Trophoblast cell (in vitro differentiated cells and primary cell): ENCODE measurements around the gene SEMA7A.
A peak's percentile ranks its signal among the peaks of the same experiment; 100 is the strongest.

ENCODE experiments used
- DNase-seq, 2 donors: peaks; one replicate each; pipeline ENCODE4 v3.0.0-alpha.2; 2016
- H2AFZ ChIP-seq: 2 replicates; pipeline ENCODE4 v1.6.1; 2013; ENCODE audit warnings: low read length, moderate library complexity, mild to moderate bottlenecking; ENCODE audit not compliant: insufficient read depth, poor library complexity
- H2AK5ac ChIP-seq: 2 replicates; pipeline ENCODE4 v1.6.1; 2013; ENCODE audit warnings: mild to moderate bottlenecking, low read length
- H2BK120ac ChIP-seq: 2 replicates; pipeline ENCODE4 v1.6.1; 2013; ENCODE audit warnings: low read length, mild to moderate bottlenecking, moderate library complexity; ENCODE audit not compliant: insufficient read depth, poor library complexity
- H2BK12ac ChIP-seq: 2 replicates; pipeline ENCODE4 v1.6.1; 2013; ENCODE audit warnings: mild to moderate bottlenecking, low read length, moderate library complexity
- H2BK5ac ChIP-seq: 2 replicates; pipeline ENCODE4 v1.6.1; 2013; ENCODE audit warnings: low read length, low read depth, moderate library complexity, mild to moderate bottlenecking; ENCODE audit not compliant: poor library complexity
- H3K14ac ChIP-seq: 2 replicates; pipeline ENCODE4 v1.6.1; 2013; ENCODE audit warnings: mild to moderate bottlenecking, low read length
- H3K18ac ChIP-seq: 2 replicates; pipeline ENCODE4 v1.6.1; 2013; ENCODE audit warnings: mild to moderate bottlenecking, low read length
- H3K23ac ChIP-seq: 2 replicates; pipeline ENCODE4 v1.6.1; 2013; ENCODE audit warnings: low read length
- H3K27ac ChIP-seq: 2 replicates; pipeline ENCODE4 v1.5.1; 2013; ENCODE audit warnings: low read depth, mild to moderate bottlenecking, inconsistent platforms, low read length, moderate library complexity
- H3K27me3 ChIP-seq: 2 replicates; pipeline ENCODE4 v1.6.1; 2013; ENCODE audit warnings: inconsistent platforms, mild to moderate bottlenecking, low read length, moderate library complexity; ENCODE audit not compliant: insufficient read depth
- H3K36me3 ChIP-seq, 2 experiments: 1 replicate in 1 of 2; 2 replicates in 1 of 2; pipeline ENCODE4 v1.6.1; 2013; ENCODE audit warnings: low read length in 2 of 2, mild to moderate bottlenecking in 2 of 2, moderate library complexity in 1 of 2; ENCODE audit not compliant: insufficient read depth in 2 of 2, control insufficient read depth in 1 of 2
- H3K4ac ChIP-seq: 2 replicates; pipeline ENCODE4 v1.6.1; 2013; ENCODE audit warnings: low read depth, mild to moderate bottlenecking, low read length, moderate library complexity
- H3K4me1 ChIP-seq, 2 experiments: 1 replicate in 1 of 2; 2 replicates in 1 of 2; pipeline ENCODE4 v1.6.1; 2013; ENCODE audit warnings: low read length in 2 of 2, mild to moderate bottlenecking in 2 of 2, moderate library complexity in 1 of 2; ENCODE audit not compliant: insufficient read depth in 2 of 2, control insufficient read depth in 1 of 2
- H3K4me2 ChIP-seq: 2 replicates; pipeline ENCODE4 v1.6.1; 2013; ENCODE audit warnings: inconsistent platforms, mild to moderate bottlenecking, low read length, moderate library complexity
- H3K4me3 ChIP-seq: 2 replicates; pipeline ENCODE4 v1.5.1; 2013; ENCODE audit warnings: mild to moderate bottlenecking, low read depth, low read length, inconsistent platforms
- H3K79me1 ChIP-seq: one replicate; pipeline ENCODE4 v1.6.1; 2013; ENCODE audit warnings: low read length
- H3K79me2 ChIP-seq: 2 replicates; pipeline ENCODE4 v1.6.1; 2013; ENCODE audit warnings: low read length, mild to moderate bottlenecking; ENCODE audit not compliant: control insufficient read depth, insufficient read depth, poor library complexity
- H3K9ac ChIP-seq: 2 replicates; pipeline ENCODE4 v1.6.1; 2013; ENCODE audit warnings: mild to moderate bottlenecking, low read length
- H3K9me3 ChIP-seq: 2 replicates; pipeline ENCODE4 v1.6.1; 2013; ENCODE audit warnings: low read depth, mild to moderate bottlenecking, control low read depth, inconsistent platforms, low read length; ENCODE audit not compliant: insufficient read depth
- H4K12ac ChIP-seq: 2 replicates; pipeline ENCODE4 v1.6.1; 2013; ENCODE audit warnings: low read depth, mild to moderate bottlenecking, low read length, moderate library complexity
- H4K8ac ChIP-seq: 2 replicates; pipeline ENCODE4 v1.6.1; 2013; ENCODE audit warnings: low read depth, mild to moderate bottlenecking, low read length, moderate library complexity
- H4K91ac ChIP-seq: one replicate; pipeline ENCODE4 v1.6.1; 2013; ENCODE audit warnings: low read depth, mild to moderate bottlenecking, low read length, moderate library complexity
- WGBS: extraction: QIAGEN DNeasy Blood & Tissue Kit; methylation state at CpG from one replicate; pipeline ENCODE4 v1.1.7; 2013; ENCODE audit warnings: missing lambda C conversion rate; ENCODE audit not compliant: insufficient read length, insufficient coverage; ENCODE audit errors: extremely low coverage; 5-methylcytosine and 5-hydroxymethylcytosine counted together

SEMA7A gene

DNA sequence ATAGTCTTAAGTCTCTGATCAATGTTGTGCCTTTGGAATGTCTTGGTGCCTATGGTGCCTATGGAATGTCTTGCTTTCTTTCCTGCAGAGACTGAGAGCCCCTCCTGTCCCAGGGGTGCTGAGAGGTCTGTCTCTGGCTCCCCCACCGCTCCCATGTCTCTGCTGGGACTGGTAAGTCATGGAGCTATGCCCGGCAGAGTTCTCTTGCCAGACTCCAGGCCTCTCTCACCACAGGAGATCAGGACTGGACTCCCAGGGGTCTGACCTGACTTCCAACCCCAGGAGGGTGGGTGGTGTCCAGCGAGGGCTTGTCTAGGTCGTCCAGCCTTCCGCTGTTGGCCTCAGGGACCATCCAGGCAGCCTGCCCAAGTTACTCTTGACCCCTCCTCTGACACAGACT is 52.3 kb downstream of the SEMA7A start:
- Histone ChIP-seq H3K79me2 (peaks cover 7% of the 10 kb centered on the region), H3K4me3 (no peak overlapping the region), H3K4me2 (no peak overlapping the region), H2BK12ac (peak overlapping the region; percentile 53), H3K4me1 (peaks cover 37 to 49% of the 10 kb centered on the region in 2 experiments), H3K18ac (no peak overlapping the region), H2AK5ac (peak overlapping the region; percentile 64), H3K36me3 (no peaks in the 10 kb centered on the region), H3K14ac (peak overlapping the region; percentile 25), H3K27ac (peak overlapping the region; percentile 30), H3K23ac (no peak overlapping the region), H4K12ac (no peak overlapping the region), H3K9me3 (no peaks in the 10 kb centered on the region), H2BK120ac (peak overlapping the region; percentile 33), H2AFZ (no peak overlapping the region), H3K27me3 (no peaks in the 10 kb centered on the region), H3K9ac (no peak overlapping the region), H3K79me1 (peaks cover 57% of the 10 kb centered on the region), H2BK5ac (peak overlapping the region; percentile 1), H4K91ac (peak overlapping the region; percentile 75), H4K8ac (peak overlapping the region; percentile 8), H3K4ac (no peak overlapping the region)
- no peak for DNase-seq
- no CpG with 5 or more reads among the region's 5 CpGs for WGBS

DNA sequence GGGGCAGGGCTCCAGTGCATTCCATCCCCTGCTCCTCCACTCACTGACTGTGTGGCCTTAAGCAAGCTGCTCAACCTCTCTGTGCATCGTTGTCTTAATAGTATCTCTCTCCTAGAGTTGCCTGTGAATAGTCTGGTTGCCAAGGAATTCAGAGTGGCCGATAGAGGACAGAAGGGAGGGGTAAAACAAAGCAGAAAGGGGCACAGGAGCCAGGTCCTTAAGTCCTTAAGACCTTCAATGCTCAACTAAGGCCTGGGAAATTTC is 52.6 kb downstream of the SEMA7A start:
- Histone ChIP-seq H4K91ac (peak overlapping the region; percentile 11), H2BK120ac (no peak overlapping the region), H3K79me2 (peaks cover 7% of the 10 kb centered on the region), H3K23ac (no peak overlapping the region), H3K27ac (peak overlapping the region; percentile 30), H2AFZ (no peak overlapping the region), H3K79me1 (peaks cover 55% of the 10 kb centered on the region), H3K4me1 (peaks cover 34 to 45% of the 10 kb centered on the region in 2 experiments), H3K14ac (no peak overlapping the region), H4K12ac (no peak overlapping the region), H3K27me3 (no peaks in the 10 kb centered on the region), H3K4me3 (no peak overlapping the region), H3K18ac (no peak overlapping the region), H2AK5ac (peak overlapping the region; percentile 32), H3K36me3 (no peaks in the 10 kb centered on the region), H2BK12ac (no peak overlapping the region), H3K4ac (no peak overlapping the region), H3K4me2 (no peak overlapping the region), H3K9me3 (no peaks in the 10 kb centered on the region), H4K8ac (no peak overlapping the region), H3K9ac (no peak overlapping the region), H2BK5ac (no peak overlapping the region)
- peak in 1 of 2 donors; percentile 44 for DNase-seq
- no CpG with 5 or more reads among the region's 2 CpGs for WGBS

- H3K4me2 ChIP-seq: no peak overlapping the region
- peak overlapping the region; percentile 50 for H3K14ac ChIP-seq
- no peak overlapping the region for H3K23ac ChIP-seq
- H4K91ac ChIP-seq: peak overlapping the region; percentile 81
- peak overlapping the region; percentile 74 for H2BK120ac ChIP-seq
- peaks cover 28 to 40% of the 10 kb centered on the region in 2 experiments for H3K4me1 ChIP-seq
- H3K27me3 ChIP-seq: no peaks in the 10 kb centered on the region
- peaks cover 51% of the 10 kb centered on the region for H3K79me1 ChIP-seq
- H2AFZ ChIP-seq: no peak overlapping the region
- H2AK5ac ChIP-seq: peak overlapping the region; percentile 87
- H2BK5ac ChIP-seq: peak overlapping the region; percentile 29
- H3K4ac ChIP-seq: peak overlapping the region; percentile 37
- H3K9ac ChIP-seq: no peak overlapping the region
- H3K79me2 ChIP-seq: peaks cover 7% of the 10 kb centered on the region
- H2BK12ac ChIP-seq: peak overlapping the region; percentile 75
- peak overlapping the region; percentile 69 for H4K8ac ChIP-seq
- no peak overlapping the region for H3K4me3 ChIP-seq
- peak overlapping the region; percentile 56 for H3K18ac ChIP-seq
- WGBS: no CpG with 5 or more reads among the region's 12 CpGs
- H3K9me3 ChIP-seq: no peaks in the 10 kb centered on the region
- H3K36me3 ChIP-seq: no peaks in the 10 kb centered on the region
- peak overlapping the region; percentile 23 for H3K27ac ChIP-seq
- DNase-seq: no peak
- H4K12ac ChIP-seq: no peak overlapping the region
Measured at GRCh38 chr15:74380361-74381189, 53.2 kb downstream of the SEMA7A start.

GRCh38 chr15:74378848-74379247 is 54.9 kb downstream of the SEMA7A start:
- H4K12ac ChIP-seq: no peak overlapping the region

More at GRCh38 chr15:74378848-74379247, 54.9 kb downstream of the SEMA7A start:
- peak overlapping the region; percentile 66 for H2BK5ac ChIP-seq
- peaks cover 4% of the 10 kb centered on the region for H3K79me2 ChIP-seq
- peak overlapping the region; percentile 88 for H2BK120ac ChIP-seq
- H3K9ac ChIP-seq: no peak overlapping the region
- H4K91ac ChIP-seq: peak overlapping the region; percentile 99
- peaks cover 19 to 31% of the 10 kb centered on the region in 2 experiments for H3K4me1 ChIP-seq
- WGBS: no CpG with 5 or more reads among the region's 9 CpGs
- no peaks in the 10 kb centered on the region for H3K9me3 ChIP-seq
- no peak overlapping the region for H4K8ac ChIP-seq
- H3K36me3 ChIP-seq: no peaks in the 10 kb centered on the region
- H3K4me3 ChIP-seq: no peak overlapping the region
- peaks cover 41% of the 10 kb centered on the region for H3K79me1 ChIP-seq
- no peak overlapping the region for H2BK12ac ChIP-seq
- no peak overlapping the region for H2AK5ac ChIP-seq
- H2AFZ ChIP-seq: no peak overlapping the region
- no peak overlapping the region for H3K4ac ChIP-seq
- H3K4me2 ChIP-seq: peak overlapping the region; percentile 18
- no peak overlapping the region for H3K14ac ChIP-seq
- DNase-seq: peak; percentile 99
- no peak overlapping the region for H3K18ac ChIP-seq
- H3K27ac ChIP-seq: peak overlapping the region; percentile 91
- H3K27me3 ChIP-seq: no peaks in the 10 kb centered on the region
- no peak overlapping the region for H3K23ac ChIP-seq
